Measurements from ENCODE around the gene PPP2R3C. TPM values are rescaled to one million over a fixed set of nuclear protein-coding genes. Genes with fewer than 3 reads are reported as not detected.
"Not testable (repeated sequence)": the region's sequence is repeated elsewhere in the genome, so short reads cannot be mapped to it uniquely, and the experiment has no call there.

PPP2R3C gene
- total RNA-seq, 1 donor from 2014 or later: 26.5 TPM

DNA sequence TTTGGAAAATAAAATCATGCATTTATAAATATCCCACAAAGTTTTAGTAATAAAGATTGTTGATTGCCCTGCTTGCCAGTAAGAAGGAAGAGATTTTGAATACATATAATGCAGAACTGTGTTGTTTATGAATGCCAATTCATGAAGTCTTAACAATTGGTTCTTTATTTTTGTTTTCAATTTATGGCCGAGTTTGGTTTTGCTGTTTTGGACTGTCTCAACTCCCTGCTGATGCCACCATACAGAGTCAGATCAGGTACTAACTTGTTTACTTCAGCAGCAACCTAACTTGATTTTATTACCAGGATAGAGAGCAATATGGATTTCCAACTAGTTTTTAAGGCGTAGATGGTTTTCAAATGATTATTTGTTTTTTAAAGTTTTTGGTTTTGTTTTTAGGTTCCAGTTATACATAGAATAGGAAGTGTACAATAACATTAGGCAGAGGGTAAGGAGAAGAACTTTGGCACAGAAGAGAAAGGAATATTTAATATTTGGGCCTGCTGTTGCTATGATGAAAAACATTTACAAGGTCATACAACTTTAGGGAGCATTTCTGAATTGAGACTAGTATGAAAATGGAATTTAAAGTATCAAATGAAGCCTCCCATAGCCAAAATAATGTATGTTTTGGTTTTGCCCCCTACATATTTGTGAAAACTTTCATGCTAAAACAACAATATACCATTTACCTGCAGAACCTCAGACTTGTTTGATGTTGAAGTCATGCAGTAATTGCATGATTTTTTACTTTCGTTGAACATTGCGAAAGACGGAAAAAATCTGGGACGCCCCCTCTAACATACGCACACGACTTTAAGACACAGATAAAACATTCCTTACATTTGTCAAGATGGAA is 76.6 kb downstream of the PPP2R3C start:
- Histone ChIP-seq H3K4me1 (peaks cover 51% of the 10 kb centered on the region), H3K27ac (replicated peaks) (peak overlapping the region; percentile 95), H3K36me3 (peaks cover 10% of the 10 kb centered on the region), H3K4me3 (peak overlapping the region; percentile 84), H3K9me3 (replicated peaks) (no peaks in the 10 kb centered on the region), H3K27me3 (ENCODE audit: low read depth) (no peaks in the 10 kb centered on the region)
- TF ChIP-seq, protein P1, sequence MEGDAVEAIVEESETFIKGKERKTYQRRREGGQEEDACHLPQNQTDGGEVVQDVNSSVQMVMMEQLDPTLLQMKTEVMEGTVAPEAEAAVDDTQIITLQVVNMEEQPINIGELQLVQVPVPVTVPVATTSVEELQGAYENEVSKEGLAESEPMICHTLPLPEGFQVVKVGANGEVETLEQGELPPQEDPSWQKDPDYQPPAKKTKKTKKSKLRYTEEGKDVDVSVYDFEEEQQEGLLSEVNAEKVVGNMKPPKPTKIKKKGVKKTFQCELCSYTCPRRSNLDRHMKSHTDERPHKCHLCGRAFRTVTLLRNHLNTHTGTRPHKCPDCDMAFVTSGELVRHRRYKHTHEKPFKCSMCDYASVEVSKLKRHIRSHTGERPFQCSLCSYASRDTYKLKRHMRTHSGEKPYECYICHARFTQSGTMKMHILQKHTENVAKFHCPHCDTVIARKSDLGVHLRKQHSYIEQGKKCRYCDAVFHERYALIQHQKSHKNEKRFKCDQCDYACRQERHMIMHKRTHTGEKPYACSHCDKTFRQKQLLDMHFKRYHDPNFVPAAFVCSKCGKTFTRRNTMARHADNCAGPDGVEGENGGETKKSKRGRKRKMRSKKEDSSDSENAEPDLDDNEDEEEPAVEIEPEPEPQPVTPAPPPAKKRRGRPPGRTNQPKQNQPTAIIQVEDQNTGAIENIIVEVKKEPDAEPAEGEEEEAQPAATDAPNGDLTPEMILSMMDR (IDR thresholded peaks at IDR 0.05; ENCODE audit: borderline replicate concordance): no peak
- no peak for DNase-seq
- intact Hi-C loops (cut with micrococcal nuclease): loop anchor here (10.0 kb wide), 1 partner anchor 50 kb away; no protein-coding TSS in a partner anchor

DNA sequence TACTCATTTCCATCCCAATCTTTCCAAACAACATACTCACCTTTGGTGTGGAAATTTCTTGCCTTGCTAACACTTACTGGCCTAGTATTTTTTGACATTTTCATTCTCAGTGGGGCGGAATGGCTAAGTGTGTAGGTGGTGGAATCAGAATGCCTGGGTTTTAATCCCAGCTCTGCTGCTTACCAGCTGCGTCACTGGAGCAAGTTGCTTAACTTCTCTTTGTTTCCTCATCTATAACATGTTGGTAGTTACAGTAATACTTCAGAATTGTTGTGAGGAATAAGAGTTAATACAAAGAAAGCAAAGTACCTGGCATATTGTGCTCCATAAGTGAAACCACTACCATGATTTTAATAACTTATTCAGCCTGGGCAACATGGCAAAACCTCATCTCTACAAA is 78.7 kb downstream of the PPP2R3C start:
- no peaks in the 10 kb centered on the region for H3K9me3 ChIP-seq (replicated peaks)
- no peak overlapping the region for H3K4me3 ChIP-seq
- H3K27me3 ChIP-seq (ENCODE audit: low read depth): no peaks in the 10 kb centered on the region
- TF ChIP-seq, protein P1 (IDR thresholded peaks at IDR 0.05; ENCODE audit: borderline replicate concordance): no peak
- intact Hi-C loops (cut with micrococcal nuclease): loop anchor here (10.0 kb wide), 1 partner anchor 48 kb away; no protein-coding TSS in a partner anchor
- no peak overlapping the region for H3K27ac ChIP-seq (replicated peaks)
- no peaks in the 10 kb centered on the region for H3K36me3 ChIP-seq
- peaks cover 30% of the 10 kb centered on the region for H3K4me1 ChIP-seq
- no peak for DNase-seq

DNA sequence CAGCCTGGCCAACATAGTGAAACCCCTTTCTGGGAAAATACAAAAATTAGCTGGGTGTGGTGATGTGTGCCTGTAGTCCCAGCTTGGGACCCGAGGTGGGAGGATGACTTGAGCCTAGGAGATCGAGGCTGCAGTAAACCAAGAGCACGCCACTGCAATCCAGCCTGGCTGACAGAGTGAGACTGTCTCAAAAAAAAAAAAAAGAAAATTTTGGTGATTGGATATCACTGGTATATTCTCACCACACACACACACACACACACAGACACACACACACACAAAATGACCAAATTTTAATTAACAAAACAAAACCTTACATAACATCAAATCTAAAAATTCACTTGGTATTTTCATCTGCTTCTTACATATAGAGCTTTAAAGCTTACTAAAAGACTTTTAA is 79.2 kb downstream of the PPP2R3C start:
- DNase-seq: no peak
- intact Hi-C loops (cut with micrococcal nuclease): loop anchor here (10.0 kb wide), 1 partner anchor 48 kb away; no protein-coding TSS in a partner anchor
- H3K9me3 ChIP-seq (replicated peaks): no peaks in the 10 kb centered on the region
- H3K27me3 ChIP-seq (ENCODE audit: low read depth): no peaks in the 10 kb centered on the region
- H3K4me3 ChIP-seq: no peak overlapping the region
- no peaks in the 10 kb centered on the region for H3K36me3 ChIP-seq
- peaks cover 26% of the 10 kb centered on the region for H3K4me1 ChIP-seq
- no peak overlapping the region for H3K27ac ChIP-seq (replicated peaks)
- TF ChIP-seq, protein P1 (IDR thresholded peaks at IDR 0.05; ENCODE audit: borderline replicate concordance): no peak

DNA sequence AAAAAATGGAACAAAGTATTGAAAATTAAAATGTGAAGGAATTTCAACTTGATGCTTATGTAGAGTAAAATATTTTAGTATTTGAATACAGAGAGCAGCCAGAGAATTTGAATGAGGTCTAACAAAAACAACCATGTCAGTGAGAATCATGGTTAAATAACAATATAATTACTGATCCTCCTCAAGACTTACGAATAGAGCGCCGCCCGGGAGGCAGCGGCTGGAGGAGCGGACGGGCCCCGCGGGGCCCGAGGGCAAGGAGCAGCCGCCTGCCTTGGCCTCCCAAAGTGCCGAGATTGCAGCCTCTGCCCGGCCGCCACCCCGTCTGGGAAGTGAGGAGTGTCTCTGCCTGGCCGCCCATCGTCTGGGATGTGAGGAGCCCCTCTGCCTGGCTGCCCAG is 83.5 kb downstream of the PPP2R3C start:
- H3K4me1 ChIP-seq; H3K27me3 ChIP-seq (ENCODE audit: low read depth); H3K27ac ChIP-seq (replicated peaks); H3K4me3 ChIP-seq; intact Hi-C loops (cut with micrococcal nuclease); DNase-seq: not testable (repeated sequence)
- H3K36me3 ChIP-seq: peaks cover 16% of the 10 kb centered on the region
- peaks cover 17% of the 10 kb centered on the region for H3K9me3 ChIP-seq (replicated peaks)

Other genes starting within 250 kb of the PPP2R3C start
- 4.5 TPM for gene BAZ1A, start 246.6 kb downstream of the PPP2R3C start, total RNA-seq
- 28.5 TPM for gene SRP54, start 139.0 kb downstream of the PPP2R3C start, total RNA-seq
- 82.4 TPM for gene FAM177A1, start 75.7 kb downstream of the PPP2R3C start, total RNA-seq
- gene PRORP, start 562 bp upstream of the PPP2R3C start, total RNA-seq: 23.6 TPM
- 179 TPM for gene PSMA6, start 170.4 kb upstream of the PPP2R3C start, total RNA-seq